Measurements from ENCODE around the gene CAMK2D.

- TF ChIP-seq CTCF (IDR thresholded peaks at IDR 0.05) = no peak
- TF ChIP-seq POLR2AphosphoS5 (IDR thresholded peaks at IDR 0.05; ENCODE audit: insufficient read depth in 1 of 2, low read depth in 1 of 2) = no peak
- no peak for TF ChIP-seq POLR2A (IDR thresholded peaks at IDR 0.05)
These were observed 288.7 kb downstream of the CAMK2D start for GRCh38 chr4:113472864-113473263.
